Measurements from ENCODE around the gene KRTAP3-3.

The KRTAP3-3 gene

DNA sequence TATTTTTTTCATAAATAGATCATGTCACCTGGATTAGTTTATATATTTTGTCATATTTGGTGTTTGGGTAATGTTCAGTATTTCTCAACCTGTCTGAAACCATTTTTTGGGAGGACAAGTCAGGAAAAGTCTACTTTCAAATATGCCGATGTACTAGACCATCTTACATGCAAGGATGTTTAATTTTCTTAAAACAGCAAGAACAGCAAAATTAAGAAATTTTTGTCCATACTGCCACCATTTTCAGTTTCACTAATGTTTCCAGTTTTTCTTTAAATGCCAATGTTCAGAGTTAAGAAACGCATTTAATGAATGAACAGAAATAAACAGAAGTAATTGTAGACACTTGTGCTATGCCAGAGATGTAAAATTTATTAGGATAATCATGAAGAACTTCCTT, 880 bp downstream of the KRTAP3-3 start:
- TF ChIP-seq GATA2 (IDR thresholded peaks at IDR 0.05; ENCODE audit: low read depth, low read length) (no peak), GATA3 (IDR thresholded peaks at IDR 0.05; ENCODE audit: low read depth, low read length) (no peak)

DNA sequence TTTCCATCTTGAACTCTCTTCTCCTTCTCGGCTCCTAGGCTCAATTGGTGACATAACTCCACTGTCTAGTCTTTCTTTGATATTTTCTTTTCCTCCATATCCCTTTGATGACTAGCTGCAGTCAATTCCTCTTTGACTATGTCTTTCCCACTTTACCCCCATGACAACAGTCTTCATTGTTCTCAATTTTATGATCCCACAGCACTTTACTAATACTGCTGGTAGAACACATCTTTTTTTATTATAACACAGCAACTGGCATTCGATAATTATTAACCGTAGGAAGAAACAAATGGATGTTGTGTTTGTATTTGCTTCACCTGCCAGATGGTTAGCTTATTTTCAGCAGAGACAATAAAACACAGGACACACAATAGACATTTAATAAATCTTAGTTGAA, 1.3 kb downstream of the KRTAP3-3 start:
- TF ChIP-seq GATA2 (IDR thresholded peaks at IDR 0.05; ENCODE audit: low read depth, low read length) (no peak), GATA3 (IDR thresholded peaks at IDR 0.05; ENCODE audit: low read depth, low read length) (no peak)

DNA sequence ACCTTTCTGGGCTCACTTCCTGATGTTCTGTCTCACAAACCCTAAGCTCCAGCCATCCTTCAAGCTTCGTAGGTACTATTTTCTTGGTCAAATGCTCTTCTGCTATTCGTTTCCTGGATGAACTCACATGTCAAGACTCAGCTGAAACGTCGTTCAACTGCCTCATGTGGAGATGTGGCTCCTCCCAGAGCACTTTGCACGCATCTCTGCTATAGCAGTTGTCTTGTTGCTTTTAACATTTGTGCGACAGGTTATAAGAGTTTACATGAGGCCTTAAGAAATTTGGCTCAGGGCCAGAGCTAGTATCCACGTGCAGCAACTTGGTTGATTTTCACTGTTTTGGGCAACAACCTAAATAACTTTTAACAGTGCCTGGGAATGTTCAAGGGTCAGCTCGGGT, 7.0 kb downstream of the KRTAP3-3 start:
- TF ChIP-seq GATA3 (IDR thresholded peaks at IDR 0.05; ENCODE audit: low read depth, low read length) (no peak), GATA2 (IDR thresholded peaks at IDR 0.05; ENCODE audit: low read depth, low read length) (no peak)

DNA sequence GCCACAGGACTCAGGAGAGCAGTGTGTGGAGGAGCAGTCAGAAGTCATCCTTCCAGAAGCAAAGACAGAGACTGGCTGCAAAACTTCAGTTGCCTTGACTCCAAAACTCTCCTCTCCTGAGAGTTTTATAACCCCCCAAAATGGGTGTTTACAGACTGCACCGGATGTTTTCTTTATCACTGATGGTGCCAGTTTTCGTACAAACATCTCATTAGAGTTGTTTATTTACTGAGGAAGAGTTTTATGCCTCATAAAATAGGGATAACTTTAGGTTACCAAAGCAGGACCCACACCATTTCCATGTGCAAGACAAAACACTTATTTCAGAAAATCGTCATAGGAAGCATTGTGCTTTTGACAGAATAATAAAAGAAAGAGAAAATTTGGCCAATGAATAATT, 9.7 kb downstream of the KRTAP3-3 start, which contains the start of gene KRT40:
KRT40 (minus strand) TSS at position 101 of the 400 bp plus-strand sequence; CDS start at position 48, 53 bp downstream.
- TF ChIP-seq GATA2 (IDR thresholded peaks at IDR 0.05; ENCODE audit: low read depth, low read length) (no peak), GATA3 (IDR thresholded peaks at IDR 0.05; ENCODE audit: low read depth, low read length) (no peak)

DNA sequence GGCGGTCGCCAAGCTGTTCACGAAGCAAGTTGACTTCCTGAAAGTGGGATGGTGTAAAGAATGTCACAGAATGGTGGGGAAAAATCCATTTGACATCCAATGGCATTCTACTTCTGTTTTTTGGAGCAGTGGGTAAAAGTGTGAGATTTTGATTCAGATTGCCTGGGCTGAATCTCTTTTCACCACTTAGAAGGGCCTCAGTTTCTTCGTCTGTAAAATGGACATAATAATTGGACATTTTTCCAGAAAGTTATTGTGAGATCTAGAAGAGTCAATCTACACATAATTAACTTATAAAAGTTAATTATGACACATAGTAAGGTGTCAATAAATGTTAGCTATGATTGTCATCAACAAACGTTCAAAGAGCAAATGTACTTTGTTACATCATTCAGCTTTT, 12.8 kb downstream of the KRTAP3-3 start:
- TF ChIP-seq GATA2 (IDR thresholded peaks at IDR 0.05; ENCODE audit: low read depth, low read length), result no peak

DNA sequence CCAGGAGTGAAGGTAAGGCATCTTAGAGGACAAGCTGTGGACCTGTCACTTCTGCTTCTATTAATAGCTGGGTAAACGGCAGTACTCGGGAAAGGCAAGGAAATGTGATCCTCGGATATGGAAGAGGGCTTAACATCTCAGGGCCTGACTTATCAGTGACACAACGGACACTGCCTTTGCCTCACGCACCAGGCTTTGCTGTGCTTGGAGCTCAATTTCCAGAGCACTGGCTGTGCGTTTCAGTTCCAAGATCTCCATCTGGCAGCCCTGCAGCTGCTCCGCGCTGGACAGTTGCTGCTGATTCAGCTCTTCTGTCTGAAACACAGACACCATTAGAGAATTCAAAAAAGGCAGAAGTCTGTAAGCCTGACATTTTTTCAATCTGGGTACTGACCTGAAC, 13.4 kb downstream of the KRTAP3-3 start:
- TF ChIP-seq GATA2 (IDR thresholded peaks at IDR 0.05; ENCODE audit: low read depth, low read length) (no peak), GATA3 (IDR thresholded peaks at IDR 0.05; ENCODE audit: low read depth, low read length) (no peak)

DNA sequence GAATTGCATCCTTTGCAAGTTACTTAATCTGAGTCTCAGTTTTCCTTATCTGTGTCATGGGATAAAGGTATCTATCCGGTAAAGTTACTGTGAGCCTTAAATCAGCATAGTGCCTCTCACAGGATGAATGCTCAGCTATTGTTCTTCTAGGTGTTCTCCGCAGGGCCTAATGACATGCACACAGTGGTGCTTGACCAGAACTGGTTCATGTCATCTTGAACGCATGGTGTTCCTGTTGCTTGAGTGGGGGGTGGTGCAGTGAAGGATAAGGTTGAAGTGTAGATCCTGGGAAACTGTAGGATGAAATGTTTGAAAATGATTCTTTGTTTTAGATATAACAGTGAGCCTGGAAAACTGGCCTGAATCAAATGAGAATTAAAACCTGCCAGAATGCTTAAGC, 13.8 kb downstream of the KRTAP3-3 start:
- no peak for TF ChIP-seq GATA3 (IDR thresholded peaks at IDR 0.05; ENCODE audit: low read depth, low read length)
- TF ChIP-seq GATA2 (IDR thresholded peaks at IDR 0.05; ENCODE audit: low read depth, low read length), result no peak

DNA sequence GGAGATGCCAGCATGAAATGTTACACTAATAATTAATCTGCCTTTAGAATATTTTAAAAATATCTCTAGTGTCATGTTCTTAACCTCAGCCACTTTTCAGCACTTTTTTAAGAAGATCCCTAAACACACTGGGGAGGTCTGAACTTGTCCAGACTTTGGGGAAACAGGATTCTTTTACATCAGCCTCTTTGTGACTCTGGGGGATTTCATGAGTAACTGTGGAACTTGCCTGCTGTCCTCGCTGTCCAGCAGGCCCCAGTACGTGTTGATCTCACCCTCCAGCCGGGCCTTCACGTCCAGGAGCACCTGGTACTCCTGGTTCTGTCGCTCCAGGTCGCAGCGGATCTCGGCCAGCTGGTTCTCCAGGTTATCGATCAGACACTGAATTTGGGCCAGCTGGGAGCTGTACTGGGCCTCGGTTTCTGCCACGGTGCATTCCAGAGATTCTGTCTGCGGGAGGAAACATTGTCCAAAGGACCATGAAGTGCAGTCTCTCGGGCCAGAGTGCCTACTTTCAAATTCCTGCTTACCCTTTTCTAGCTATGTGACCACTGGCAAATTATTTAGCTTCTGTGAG, 15.3 kb downstream of the KRTAP3-3 start:
- TF ChIP-seq GATA2 (IDR thresholded peaks at IDR 0.05; ENCODE audit: low read depth, low read length) (no peak), GATA3 (IDR thresholded peaks at IDR 0.05; ENCODE audit: low read depth, low read length) (no peak)

DNA sequence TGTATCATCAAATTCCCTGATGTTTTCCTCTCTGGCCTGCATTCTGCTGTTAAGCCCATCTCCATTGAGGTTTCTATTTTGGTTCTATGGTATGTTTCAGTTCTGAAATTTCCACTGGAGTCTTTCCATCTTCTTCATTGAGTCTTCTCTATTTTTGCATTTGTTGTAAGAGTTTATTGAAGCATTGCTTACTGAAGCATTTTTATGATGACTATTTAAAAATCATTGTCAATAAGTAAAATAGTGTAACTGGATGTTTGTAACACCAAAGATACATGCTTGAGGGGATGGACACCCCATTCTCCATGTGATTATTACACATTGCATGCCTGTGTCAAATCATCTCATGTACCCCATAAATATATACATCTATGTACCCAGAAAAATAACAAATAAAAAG, 18.4 kb downstream of the KRTAP3-3 start:
- TF ChIP-seq GATA3 (IDR thresholded peaks at IDR 0.05; ENCODE audit: low read depth, low read length) (no peak), GATA2 (IDR thresholded peaks at IDR 0.05; ENCODE audit: low read depth, low read length) (no peak)

DNA sequence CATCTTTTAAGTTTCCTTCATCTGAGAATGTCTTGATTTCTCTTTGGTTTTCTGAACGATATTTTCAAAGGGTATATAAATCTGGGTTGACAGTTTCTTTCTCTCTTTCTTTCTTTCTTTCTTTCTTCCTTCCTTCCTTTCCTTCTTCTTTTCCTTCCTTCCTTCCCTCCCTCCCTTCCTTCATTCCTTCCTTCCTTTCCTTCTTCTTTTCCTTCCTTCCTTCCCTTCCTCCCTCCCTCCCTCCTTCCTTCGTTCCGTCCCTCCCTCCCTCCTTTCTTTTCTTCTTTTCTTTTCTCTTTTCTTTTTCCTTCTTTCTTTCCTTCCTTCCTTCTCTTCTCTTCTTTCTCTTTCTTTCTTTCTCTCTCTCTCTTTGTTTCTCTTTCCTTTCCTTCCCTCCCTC, 19.6 kb downstream of the KRTAP3-3 start:
- TF ChIP-seq GATA2 (IDR thresholded peaks at IDR 0.05; ENCODE audit: low read depth, low read length), result no peak

DNA sequence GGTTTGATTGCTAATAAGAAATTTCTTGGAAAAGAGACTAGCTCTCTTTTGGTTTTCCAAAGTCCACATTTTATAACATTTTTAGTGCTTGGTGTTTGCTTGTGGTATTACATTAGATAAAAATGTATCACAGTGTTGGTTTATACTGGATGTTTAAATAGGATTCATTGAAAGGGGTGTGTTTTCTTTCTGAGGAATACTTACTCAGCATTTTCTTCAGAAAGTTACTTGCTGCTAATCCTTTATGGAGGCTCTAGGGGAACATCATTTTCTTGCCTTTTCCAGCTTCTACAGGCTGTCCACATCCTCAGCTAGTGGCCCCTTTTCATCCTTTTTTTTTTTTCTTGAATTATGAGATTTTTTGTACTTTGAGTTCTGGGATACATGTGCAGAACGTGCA, 26.4 kb downstream of the KRTAP3-3 start:
- TF ChIP-seq GATA3 (IDR thresholded peaks at IDR 0.05; ENCODE audit: low read depth, low read length) (no peak), GATA2 (IDR thresholded peaks at IDR 0.05; ENCODE audit: low read depth, low read length) (no peak)

DNA sequence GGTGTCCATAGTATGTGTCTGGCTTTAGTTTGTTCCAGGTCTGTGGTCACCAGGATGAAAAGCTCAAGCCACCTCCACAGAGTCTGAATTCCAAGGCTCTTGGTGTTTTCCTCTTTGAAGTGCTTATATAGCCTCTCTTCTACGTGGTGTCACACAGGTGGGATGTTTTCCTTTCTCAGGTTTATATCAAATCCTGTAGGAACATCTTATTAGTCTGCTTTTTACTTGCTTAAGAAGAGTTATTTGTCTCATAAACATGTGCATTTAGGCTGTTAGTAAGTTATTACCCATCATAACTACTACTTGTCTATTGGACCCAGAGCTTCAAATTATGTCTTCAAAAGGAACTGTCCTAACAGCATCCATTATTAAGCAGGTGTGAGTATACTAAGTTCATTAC, 27.1 kb downstream of the KRTAP3-3 start, which contains the start of gene KRT39:
KRT39 (minus strand) TSS at position 101 of the 400 bp plus-strand sequence; CDS start at position 9, 92 bp downstream.
- no peak for TF ChIP-seq GATA3 (IDR thresholded peaks at IDR 0.05; ENCODE audit: low read depth, low read length)
- TF ChIP-seq GATA2 (IDR thresholded peaks at IDR 0.05; ENCODE audit: low read depth, low read length), result no peak

DNA sequence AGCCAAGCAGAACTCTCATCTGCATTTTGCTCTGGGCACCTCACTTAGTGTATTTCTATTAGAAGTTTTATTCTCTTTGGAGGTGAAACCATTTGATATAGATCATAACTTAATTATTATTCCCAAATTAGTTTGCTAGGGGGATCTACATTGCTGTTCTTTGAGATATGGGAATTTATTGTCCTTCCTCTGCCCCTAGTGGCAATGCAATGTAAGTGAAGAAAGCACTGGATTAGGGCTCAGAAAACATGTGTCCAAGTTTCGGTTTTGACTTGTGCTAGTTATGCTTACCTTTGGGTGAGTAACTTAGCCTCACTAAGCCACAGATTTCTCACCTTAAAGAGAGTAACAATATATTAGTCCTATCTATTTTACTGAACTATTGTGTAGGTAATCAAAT, 30.1 kb downstream of the KRTAP3-3 start:
- no peak for TF ChIP-seq GATA2 (IDR thresholded peaks at IDR 0.05; ENCODE audit: low read depth, low read length)
- no peak for TF ChIP-seq GATA3 (IDR thresholded peaks at IDR 0.05; ENCODE audit: low read depth, low read length)

DNA sequence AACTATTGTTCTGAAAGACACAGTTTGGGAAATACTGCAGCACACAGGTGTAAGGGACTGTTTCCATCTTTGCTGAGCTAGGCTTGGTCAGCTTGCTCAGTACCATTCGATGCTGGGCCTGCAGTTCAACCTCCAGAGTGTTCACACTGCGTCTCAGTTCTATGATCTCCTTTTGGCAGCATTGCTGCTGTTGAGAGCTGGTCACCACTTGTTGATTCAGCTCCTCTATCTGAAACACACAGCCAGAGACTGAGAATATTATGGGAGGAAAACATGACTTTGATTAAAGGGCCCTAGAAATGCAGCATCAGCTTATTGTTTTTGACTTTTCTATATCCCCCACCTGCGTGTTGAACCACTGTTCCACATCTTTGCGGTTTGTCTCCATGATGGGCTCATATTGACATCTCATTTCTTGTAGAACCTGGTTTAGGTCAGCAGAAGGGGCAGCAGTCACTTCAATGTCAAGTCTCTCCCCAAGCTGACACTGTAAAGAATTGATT, 31.9 kb downstream of the KRTAP3-3 start:
- TF ChIP-seq GATA3 (IDR thresholded peaks at IDR 0.05; ENCODE audit: low read depth, low read length) (no peak), GATA2 (IDR thresholded peaks at IDR 0.05; ENCODE audit: low read depth, low read length) (no peak)

DNA sequence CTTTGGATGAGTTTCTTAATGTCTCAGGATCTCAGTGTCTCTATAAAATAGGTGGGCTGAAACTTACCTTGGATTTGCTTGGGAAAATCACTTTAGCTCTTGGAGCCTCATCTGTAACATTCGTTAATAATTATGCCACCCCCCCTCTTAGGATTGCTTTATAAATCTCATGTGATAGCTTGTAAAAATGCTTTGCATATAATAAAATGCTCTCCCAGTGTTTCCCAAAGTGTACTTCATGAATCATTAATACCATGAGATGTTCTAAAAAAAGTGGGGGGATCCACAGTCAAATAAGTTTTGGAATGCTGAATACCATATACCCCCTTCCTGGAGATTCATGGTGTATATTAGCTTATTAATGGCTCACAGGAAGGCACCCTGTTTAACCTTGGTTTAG, 32.4 kb downstream of the KRTAP3-3 start:
- TF ChIP-seq GATA2 (IDR thresholded peaks at IDR 0.05; ENCODE audit: low read depth, low read length) (no peak), GATA3 (IDR thresholded peaks at IDR 0.05; ENCODE audit: low read depth, low read length) (no peak)

DNA sequence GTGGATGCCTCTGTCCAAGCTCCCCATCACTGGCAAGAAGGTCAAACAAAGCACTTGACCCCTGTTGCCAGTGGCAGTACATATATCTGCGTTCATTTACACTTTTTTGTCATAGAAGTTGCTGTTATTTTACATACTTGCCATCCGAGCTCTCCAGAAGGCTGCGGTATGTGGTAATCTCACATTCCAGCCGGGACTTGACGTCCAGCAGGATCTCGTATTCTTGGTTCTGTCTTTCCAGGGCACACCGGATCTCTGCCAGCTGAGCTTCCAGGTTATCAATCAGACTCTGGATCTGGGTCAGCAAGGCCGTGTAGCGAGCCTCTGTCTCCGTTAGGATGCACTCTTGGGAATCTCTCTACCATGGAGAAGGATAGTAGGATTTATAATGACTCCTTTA, 33.8 kb downstream of the KRTAP3-3 start:
- TF ChIP-seq GATA3 (IDR thresholded peaks at IDR 0.05; ENCODE audit: low read depth, low read length), result no peak
- no peak for TF ChIP-seq GATA2 (IDR thresholded peaks at IDR 0.05; ENCODE audit: low read depth, low read length)
